ENCODE results near the gene ACP4. TPM values are rescaled to one million over a fixed set of nuclear protein-coding genes. Genes with fewer than 3 reads are reported as not detected.

ACP4 gene
- polyA plus RNA-seq, 1 donor (not counting 4 experiments of a cell fraction or from before 2014, with no cell fraction given): not detected

- no peaks in the 10 kb centered on the region for H3K9me1 ChIP-seq (ENCODE audit: control insufficient read depth, extremely low read depth, insufficient read depth, low read length)
- H2AFZ ChIP-seq (ENCODE audit: control insufficient read depth, low read length): no peak overlapping the region
- no peaks in the 10 kb centered on the region for H3K79me2 ChIP-seq (ENCODE audit: control insufficient read depth, insufficient read depth, low read length)
- no peak for TF ChIP-seq EZH2 (IDR thresholded peaks at IDR 0.05; ENCODE audit: low read length)
- TF ChIP-seq CTCF (optimal IDR thresholded peaks at IDR 0.05 in 1 of 3, IDR thresholded peaks at IDR 0.05 in 1 of 3, conservative IDR thresholded peaks at IDR 0.05 in 1 of 3; ENCODE audit: extremely low read depth in 1 of 3, insufficient read depth in 2 of 3, low read length in 3 of 3): no peak
- no peak overlapping the region for H3K27ac ChIP-seq (ENCODE audit: control insufficient read depth, insufficient read depth, low read length)
- no peak overlapping the region for H3K4me2 ChIP-seq (ENCODE audit: control insufficient read depth, extremely low read depth, insufficient read depth, low read depth, low read length)
- DNase-seq (ENCODE audit: low read depth, low spot score): no peak
- H4K20me1 ChIP-seq (ENCODE audit: control insufficient read depth, extremely low read depth, insufficient read depth, low read length): no peaks in the 10 kb centered on the region
- no peak overlapping the region for H3K9ac ChIP-seq (ENCODE audit: control insufficient read depth, extremely low read depth, insufficient read depth, low read length)
- no peaks in the 10 kb centered on the region for H3K36me3 ChIP-seq (ENCODE audit: control insufficient read depth in 2 of 2, extremely low read depth in 1 of 2, insufficient read depth in 2 of 2, low read length in 2 of 2)
- H3K27me3 ChIP-seq (ENCODE audit: control insufficient read depth, extremely low read depth, insufficient read depth, low read length): peaks cover 33% of the 10 kb centered on the region
- no peaks in the 10 kb centered on the region for H3K9me3 ChIP-seq (ENCODE audit: control insufficient read depth, low read depth, low read length)
- dilution Hi-C loops (cut with MboI; ENCODE audit: extremely low pct_ligation_motif_present, low sequenced_read_pairs): no loop called here
- FAIRE-seq: no peak
- peaks cover 6% of the 10 kb centered on the region for H3K4me1 ChIP-seq (ENCODE audit: control insufficient read depth, extremely low read depth, insufficient read depth, low read length)
- no peak overlapping the region for H3K4me3 ChIP-seq (ENCODE audit: control insufficient read depth in 2 of 3, extremely low read depth in 1 of 3, insufficient read depth in 2 of 3, low read depth in 1 of 3, low read length in 3 of 3)
Measured at GRCh38 chr19:50820086-50820485, 29.9 kb downstream of the ACP4 start.

GRCh38 chr19:50820549-50821247, 30.5 kb downstream of the ACP4 start:
- FAIRE-seq: no peak
- Histone ChIP-seq H3K4me2 (ENCODE audit: control insufficient read depth, extremely low read depth, insufficient read depth, low read depth, low read length) (peak overlapping the region; percentile 52), H3K27ac (ENCODE audit: control insufficient read depth, insufficient read depth, low read length) (no peak overlapping the region)

More at GRCh38 chr19:50820549-50821247, 30.5 kb downstream of the ACP4 start:
- Histone ChIP-seq H3K27me3 (ENCODE audit: control insufficient read depth, extremely low read depth, insufficient read depth, low read length) (peaks cover 33% of the 10 kb centered on the region), H3K9me1 (ENCODE audit: control insufficient read depth, extremely low read depth, insufficient read depth, low read length) (no peaks in the 10 kb centered on the region), H3K4me1 (ENCODE audit: control insufficient read depth, extremely low read depth, insufficient read depth, low read length) (peaks cover 6% of the 10 kb centered on the region), H2AFZ (ENCODE audit: control insufficient read depth, low read length) (peak overlapping the region; percentile 10), H3K9ac (ENCODE audit: control insufficient read depth, extremely low read depth, insufficient read depth, low read length) (no peak overlapping the region), H4K20me1 (ENCODE audit: control insufficient read depth, extremely low read depth, insufficient read depth, low read length) (no peaks in the 10 kb centered on the region), H3K79me2 (ENCODE audit: control insufficient read depth, insufficient read depth, low read length) (no peaks in the 10 kb centered on the region), H3K9me3 (ENCODE audit: control insufficient read depth, low read depth, low read length) (no peaks in the 10 kb centered on the region), H3K36me3 (ENCODE audit: control insufficient read depth in 2 of 2, extremely low read depth in 1 of 2, insufficient read depth in 2 of 2, low read length in 2 of 2) (no peaks in the 10 kb centered on the region), H3K4me3 (ENCODE audit: control insufficient read depth in 2 of 3, extremely low read depth in 1 of 3, insufficient read depth in 2 of 3, low read depth in 1 of 3, low read length in 3 of 3) (no peak overlapping the region)
- dilution Hi-C loops (cut with MboI; ENCODE audit: extremely low pct_ligation_motif_present, low sequenced_read_pairs): no loop called here
- TF ChIP-seq CTCF (optimal IDR thresholded peaks at IDR 0.05 in 1 of 3, IDR thresholded peaks at IDR 0.05 in 1 of 3, conservative IDR thresholded peaks at IDR 0.05 in 1 of 3; ENCODE audit: extremely low read depth in 1 of 3, insufficient read depth in 2 of 3, low read length in 3 of 3) (no peak), EZH2 (IDR thresholded peaks at IDR 0.05; ENCODE audit: low read length) (no peak)
- DNase-seq (ENCODE audit: low read depth, low spot score): no peak

Data from keratinocyte (primary cell).